HepG2 (cell line): Measurements from ENCODE around the gene G6PD.

Source experiments
- HMG20B ChIP-seq: conservative IDR thresholded peaks from 2 replicates; pipeline ENCODE4 v1.6.1; 2016; ENCODE audit warnings: missing genetic modification reagents, missing compliant biosample characterization
- IKZF1 ChIP-seq: fragments of 450-650 bp; IDR thresholded peaks from 2 replicates; pipeline ENCODE4 v1.7.1; 2016

GRCh38 chrX:154539077-154539476, 7.6 kb downstream of the G6PD start:
- TF ChIP-seq IKZF1 (no peak), HMG20B (CRISPR knock-in tag) (no peak)
